NCI-H2196 treated with DMSO at 0.1 percent for 48 hours (cell line): ENCODE results near the gene ZNF746.
A peak's percentile ranks its signal among the peaks of the same experiment; 100 is the strongest.
"Not testable (repeated sequence)": the region's sequence is repeated elsewhere in the genome, so short reads cannot be mapped to it uniquely, and the experiment has no call there.

Experiments used
- DNase-seq: peaks from one replicate; lab custom pipeline; 2025; ENCODE audit not compliant: unreplicated experiment; lab: John Stamatoyannopoulos, UW

Gene ZNF746

DNA sequence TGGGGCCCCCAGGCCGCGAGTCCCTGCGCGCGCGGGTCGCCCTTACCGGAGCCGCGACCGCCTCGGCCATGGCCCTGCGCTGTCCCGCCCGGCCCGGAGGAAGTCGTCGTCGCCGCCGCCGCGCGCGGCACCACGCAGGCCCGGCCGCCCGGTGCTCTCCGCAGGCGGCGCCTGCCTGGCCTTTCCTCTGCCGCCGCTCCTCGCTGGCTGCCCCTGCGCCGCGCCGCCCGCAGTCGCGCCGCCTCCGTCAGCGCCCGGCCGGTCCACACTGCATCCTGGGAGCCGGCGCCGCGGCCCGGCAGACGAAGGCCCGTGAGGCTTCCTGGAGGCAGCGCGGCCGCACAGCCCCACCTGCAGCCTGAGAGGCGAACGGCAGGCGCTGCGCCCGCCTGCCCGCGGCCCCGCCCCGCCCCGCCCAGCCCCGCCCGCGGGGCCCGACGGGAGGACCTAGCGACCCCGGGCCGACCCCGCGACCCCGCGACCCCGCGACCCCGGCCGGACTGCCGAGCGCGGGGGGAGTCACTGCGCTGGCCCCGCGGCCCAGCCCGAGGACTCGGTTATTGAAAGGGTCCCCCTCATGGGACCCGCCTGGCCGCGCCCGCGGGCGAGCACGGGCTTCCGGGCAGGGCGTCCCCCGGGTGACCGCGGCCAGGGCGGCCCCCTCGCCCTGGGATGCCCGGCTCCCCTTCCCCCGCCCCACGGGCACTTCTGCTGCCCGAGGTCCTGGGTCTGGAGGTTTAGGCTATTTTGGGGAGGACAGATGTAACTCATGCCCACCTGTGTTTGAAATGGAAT is at the start of gene ZNF746:
Gene ZNF746 (minus strand): TSS at position 343 of the 795 bp plus-strand sequence. CDS start 273 bp downstream, at position 70.
- DNase-seq, result peak; percentile 63

DNA sequence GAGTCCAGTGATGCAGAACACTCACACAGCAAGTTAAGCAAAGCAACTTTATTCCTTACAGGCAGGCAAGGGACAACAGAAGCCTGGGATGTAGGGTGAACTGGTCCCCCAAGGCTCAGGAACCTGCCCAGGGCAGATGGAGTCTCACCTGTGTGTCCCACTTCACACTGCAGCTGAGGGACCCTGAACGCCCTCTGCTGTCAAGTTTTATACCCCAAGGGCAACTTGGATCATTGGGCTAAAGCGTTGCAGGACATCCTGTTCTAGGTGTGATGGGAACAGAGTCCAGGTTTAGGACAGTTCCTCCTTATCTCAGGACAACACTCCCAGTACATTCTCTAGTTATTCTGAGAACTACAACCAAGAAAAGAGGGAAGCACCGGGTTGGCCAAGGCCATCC is 49.5 kb upstream of the ZNF746 start:
- DNase-seq, result no peak

DNA sequence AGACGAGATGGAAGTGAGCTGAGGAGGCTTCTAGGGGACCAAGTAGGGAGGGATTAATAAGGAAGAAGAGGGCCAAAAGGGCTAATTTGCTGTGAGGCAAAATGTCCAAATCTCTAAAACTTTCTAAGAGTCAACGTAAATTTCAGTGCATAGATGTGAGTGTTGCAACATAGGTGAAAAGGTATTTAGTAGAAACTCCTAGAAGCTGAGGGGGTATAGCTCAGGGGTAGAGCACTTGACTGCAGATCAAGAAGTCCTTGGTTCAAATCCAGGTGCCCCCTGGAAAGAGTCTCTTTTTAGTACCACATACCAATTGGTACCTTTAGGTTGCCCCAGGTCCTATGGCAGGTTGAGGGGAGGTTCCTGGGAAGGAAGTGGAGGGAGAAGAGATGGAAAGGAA is 48.7 kb upstream of the ZNF746 start:
- DNase-seq, result no peak

DNA sequence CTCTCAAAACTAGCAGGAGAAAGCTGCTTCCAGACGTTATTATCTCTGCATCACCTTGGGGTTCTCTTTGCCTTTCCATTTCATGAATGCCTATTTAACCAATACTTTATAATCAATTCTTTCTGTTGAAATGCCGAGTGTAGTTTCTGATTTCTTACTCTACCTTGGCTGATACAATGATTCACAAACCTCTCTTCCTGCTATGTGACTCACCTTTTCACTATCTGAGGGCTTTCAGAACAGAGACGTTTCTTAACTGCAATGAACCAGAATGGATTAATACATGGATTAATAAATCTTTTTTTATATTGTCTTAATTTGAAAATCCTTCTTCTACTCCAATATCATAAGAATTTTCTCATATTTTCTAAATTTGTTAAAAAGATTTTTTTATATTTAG is 46.4 kb upstream of the ZNF746 start:
- no peak for DNase-seq

DNA sequence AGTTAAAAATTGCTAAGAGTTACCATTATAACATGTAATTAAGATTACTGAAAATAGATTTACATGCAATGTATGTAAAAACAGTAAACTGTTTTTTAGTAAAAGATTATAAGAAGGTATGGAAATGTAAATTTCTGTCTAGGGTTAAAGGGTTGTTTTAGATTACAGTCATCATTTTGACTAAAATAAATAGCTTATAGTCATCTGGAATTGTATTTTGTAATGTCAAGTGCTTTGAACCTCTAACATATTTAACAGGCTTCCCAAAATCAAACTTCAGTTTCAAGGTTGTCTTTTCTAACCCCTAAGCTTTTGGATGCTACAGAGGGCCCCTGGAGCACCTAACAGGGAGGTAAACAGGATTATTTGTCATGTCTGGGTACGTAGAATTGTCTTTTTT is 35.0 kb upstream of the ZNF746 start:
- no peak for DNase-seq

DNA sequence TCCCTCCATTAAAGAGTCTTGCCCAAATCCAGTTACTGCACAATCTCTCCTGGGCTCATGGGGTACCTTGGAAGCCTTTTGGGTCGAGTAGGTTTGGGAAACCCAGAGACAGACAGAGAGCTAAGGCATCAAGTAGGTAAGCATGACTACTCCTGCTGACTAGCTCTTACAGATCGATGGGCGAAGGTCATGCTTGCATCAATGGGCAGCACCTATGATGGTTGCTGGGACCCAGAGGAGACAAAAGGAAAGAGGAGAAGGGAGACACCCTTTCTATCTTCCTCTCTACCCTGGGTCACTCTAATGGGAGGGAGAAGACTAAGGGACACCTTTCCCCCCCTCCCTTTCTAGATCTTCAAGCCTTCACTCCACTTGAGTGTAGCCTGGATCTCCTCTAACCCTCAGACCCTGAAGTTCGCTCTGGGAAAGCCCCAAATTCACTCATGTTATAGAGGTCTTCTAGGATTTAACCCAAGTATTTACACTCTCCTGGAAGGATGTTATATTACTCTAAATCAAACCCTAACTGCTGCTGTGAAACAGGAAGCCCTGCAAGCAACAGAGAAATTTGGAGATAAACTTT is 31.6 kb upstream of the ZNF746 start:
- DNase-seq, result no peak

DNA sequence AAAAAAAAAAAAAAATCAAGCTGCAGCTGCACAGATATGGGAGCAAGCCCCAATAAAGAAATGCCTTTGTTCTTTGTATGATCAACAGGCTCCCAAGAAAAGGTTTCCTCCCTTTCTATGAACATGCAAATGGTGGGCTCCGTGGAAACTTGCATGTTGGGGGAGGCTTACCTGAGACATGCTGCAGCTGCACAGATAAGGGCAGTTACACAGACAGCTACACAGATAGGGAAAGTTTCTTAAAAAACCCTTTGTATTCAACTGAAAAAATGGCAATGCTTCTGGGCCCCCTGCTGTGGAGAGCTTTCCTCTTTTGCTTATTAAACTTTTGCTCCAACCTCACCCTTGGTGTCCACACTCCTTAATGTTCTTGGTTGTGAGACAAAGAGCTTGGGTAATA is 29.8 kb upstream of the ZNF746 start:
- DNase-seq, result no peak

DNA sequence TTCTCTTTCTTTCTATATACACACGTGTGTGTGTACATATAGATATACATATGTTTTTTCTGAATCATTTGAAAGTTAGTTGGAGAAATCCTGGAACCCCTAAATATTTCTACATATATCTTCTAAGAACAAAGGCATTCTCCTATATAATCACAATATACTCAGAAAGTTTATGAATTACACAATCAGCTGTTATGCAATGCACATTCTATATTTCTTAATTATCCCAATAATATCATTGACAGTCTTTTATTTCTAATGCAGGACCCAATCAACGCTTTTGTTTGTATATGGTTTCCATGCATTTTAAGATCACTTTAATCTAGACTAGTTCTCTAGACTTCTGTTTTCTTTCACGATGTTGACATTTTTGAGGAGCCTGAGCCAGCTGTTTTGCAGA is 27.7 kb upstream of the ZNF746 start:
- no peak for DNase-seq

DNA sequence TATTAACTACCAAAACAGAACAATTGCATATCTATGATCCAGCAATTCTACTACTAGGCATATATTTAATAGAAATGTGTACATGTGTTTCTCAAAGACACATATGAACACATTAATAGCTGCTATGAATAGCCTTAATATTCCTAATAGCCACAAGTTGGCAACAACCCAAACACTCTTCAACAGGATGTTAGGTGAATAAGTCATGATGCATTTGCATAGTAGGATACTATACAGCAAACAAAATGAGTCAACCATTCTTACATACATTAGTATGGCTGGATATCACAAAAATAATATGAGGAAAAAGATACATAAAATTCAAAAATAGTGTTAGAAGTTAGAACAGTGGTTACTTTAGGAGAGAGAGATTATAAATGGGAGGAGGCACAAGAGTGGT is 26.8 kb upstream of the ZNF746 start:
- no peak for DNase-seq

DNA sequence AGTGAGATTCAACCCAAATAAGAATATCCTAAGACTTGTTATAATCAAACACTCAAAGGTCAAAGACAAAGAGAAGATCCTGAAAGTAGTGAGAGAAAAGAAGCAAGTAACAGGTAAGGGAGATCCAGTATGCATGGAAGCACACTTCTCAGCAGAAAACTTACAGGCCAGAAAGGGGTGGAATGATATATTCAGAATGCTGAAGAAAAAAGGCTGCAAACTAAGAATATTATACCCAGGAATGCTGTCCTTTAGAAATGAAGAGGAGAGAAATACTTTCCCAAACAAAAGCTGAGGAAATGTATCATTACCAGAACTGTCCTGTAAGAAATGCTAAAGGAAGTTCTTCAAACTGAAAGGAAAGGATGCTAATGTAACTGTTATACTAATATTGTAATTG is 12.6 kb upstream of the ZNF746 start:
- DNase-seq, result no peak

DNA sequence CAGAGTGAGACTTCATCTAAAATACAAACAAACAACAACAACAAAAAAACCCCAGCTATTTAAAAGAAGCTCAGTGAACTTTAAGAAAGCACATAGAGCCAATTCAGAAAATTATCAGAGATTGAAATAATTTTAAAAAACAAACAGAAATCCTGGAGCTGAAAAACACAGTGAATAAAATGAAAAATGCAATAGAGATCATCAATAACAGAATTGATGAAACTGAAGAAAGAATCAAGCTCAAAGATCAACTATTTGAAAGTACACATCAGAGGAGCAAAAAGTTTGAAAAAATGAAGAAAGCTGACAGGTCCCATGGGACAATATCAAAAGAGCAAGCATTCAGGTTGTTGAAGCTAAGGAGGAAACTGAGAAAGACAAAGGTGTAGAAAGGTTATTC is 12.2 kb upstream of the ZNF746 start:
- no peak for DNase-seq

DNA sequence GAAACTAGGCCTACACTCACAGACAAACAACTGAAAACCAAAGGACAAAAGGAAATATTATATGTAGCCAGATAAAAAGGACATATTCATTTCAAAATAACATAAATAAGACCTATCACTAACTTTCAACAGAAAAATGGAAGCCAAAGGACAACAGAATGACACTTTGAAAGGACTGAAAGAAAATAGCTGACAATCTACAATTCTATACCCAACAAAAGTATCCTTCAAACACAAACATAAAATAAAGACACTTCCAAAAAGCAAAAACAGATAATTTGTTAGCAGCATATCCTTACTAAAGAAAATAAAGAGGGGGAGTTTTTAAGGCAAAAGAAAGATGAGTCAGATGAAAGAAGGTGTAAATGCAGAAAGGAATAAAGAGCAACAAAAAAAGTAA is 7.9 kb upstream of the ZNF746 start:
- DNase-seq, result no peak

DNA sequence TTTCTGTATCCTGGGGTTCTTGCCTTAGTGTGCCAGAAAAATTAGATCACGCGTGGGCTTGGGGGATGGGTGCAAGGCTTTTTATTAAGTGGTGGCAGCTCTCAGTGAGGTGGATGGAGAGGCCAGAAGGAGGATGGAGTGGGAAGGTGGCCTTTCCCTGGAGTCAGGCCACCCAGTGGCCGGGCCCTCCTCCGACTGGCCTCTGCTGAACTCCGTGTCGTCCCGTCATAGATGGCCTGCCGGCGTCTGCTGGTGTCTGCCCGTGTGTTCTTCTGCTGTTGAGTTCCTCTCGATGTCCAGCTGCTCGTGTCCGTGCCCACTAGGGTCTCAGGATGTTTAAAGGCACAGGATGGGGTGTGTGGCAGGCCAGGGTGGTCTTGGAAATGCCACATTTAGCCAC is 4.0 kb upstream of the ZNF746 start:
- no peak for DNase-seq

DNA sequence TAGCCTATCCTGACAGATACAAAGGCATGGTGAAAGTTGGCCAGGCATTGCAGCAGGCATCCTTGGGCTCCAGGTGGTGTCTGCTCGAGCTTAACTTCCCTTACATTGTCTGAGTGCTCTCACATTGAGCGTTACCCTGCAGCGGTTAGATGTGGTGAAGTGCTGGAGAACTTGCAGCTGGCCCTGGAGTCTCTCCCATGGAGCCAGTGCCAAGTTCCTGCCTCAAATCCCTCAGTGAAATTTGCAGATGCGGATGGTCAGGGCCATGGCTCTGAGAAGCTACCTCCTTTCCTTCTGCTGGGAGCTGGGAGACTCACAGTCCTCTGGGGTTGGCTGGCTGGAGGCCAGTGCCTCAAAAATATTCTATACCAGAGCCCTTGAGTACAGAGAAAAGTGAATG is 3.3 kb upstream of the ZNF746 start:
- DNase-seq, result no peak

DNA sequence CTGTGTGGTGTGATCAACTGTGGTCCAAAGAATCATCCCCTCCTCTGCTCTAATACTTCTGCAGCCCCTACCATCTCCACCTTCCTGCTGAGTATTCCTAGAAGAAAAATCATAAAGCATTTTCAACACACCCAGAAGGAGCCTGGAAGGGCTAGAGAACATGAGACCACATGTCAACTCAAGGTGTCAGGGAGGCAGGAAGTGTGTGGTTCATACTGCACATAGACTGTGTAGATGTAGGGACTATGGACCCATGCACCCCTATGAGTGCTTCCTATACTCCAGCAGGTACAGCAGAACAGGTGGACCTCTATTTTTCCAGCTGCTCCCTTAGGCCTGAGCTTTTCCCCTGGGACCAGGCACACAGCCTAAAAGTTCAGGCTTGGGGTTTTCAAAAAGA is 2.6 kb upstream of the ZNF746 start:
- no peak for DNase-seq

DNA sequence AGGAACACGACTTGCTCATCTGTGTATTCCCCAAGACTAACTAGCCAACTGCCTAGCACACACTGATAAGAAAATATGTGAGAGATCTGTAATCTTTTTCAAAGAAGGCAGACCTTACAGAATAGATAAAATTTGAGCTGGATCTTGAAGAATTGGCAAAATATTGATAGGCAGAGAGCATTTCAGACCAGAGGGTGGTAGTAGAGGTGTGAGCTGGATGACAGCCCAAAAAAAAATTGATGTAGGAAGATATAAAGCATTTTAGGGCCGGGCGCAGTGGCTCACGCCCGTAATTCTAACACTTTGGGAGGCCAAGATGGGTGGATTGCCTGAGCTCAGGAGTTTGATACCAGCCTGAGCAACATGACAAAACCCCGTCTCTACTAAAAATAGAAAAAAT is 1.2 kb upstream of the ZNF746 start:
- DNase-seq, result no peak

DNA sequence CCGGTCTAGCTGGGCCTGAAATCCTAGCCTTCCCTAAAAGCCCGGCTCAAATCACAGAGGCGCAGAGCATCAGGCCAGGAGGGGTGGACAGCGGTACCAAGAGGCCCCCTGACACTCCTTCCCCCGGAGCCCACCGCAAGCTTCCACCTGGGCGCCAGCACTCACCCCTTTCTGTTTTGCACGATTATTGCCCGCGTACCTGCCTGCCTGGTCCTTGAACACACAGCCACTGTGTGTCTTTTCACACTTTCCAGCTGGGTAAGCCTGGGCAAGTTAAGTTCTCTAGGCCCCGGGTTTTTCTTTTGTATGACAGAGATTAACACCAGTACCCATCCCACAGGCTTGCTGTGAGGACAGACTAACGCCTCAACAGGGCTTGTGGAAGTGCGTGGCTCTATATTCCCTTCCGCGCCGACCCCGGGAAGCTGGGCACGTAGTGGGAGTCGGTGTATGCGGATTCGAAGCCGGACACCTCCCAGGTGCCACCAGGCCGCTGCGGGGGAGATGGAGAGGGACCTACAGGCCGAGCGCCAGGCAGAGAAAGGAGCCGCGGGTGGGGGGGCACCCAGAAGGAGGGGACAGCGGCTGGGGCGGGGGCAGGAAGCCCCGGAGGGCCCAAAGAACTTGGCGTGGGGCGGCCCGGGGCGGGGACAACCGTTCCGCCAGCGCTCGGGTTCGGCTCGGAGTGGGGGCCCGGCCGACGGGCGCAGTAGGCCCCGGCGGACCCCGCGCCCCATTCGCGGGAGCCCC is 792 bp downstream of the ZNF746 start:
- no peak for DNase-seq

DNA sequence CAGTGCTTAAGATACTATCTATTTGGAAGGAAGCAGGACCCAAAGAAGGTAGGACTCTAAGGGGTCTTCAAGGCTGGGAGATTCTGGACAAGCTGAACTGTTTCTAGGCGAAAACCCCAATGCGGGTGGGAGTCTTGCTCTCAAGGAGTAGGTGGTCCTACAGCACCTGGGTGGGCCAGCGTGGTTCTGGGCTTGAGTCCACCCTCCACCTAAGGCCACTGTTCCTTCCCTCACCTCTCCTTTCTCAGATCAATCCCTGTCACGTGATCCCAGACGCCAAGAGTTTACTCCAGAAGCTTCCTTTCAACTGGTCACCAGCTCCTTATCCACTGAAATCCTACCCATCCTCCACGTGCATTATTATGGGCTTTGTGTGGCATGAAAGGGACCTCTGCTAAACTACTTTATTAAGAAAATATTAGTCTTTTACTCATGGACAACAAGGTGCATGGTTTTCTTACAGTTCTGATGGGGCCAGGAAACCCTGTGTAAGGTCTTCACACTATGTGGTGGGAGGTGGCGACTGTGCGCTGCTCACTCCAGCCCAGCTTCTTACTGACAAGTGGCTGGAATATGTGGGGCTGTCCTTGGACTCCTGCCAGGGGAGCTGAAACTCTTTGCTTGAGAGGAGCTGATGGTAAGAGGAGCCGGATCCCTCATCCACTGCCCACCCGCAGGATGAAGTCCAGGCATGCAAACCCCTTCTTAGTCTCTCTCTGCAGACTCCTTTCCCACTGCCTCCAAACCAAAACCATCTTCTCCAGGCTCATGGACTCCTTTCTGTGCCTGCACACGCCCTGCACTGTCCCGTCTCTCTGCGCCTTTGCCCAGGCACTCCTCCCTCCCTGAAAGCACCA is 1.6 kb downstream of the ZNF746 start:
- no peak for DNase-seq

DNA sequence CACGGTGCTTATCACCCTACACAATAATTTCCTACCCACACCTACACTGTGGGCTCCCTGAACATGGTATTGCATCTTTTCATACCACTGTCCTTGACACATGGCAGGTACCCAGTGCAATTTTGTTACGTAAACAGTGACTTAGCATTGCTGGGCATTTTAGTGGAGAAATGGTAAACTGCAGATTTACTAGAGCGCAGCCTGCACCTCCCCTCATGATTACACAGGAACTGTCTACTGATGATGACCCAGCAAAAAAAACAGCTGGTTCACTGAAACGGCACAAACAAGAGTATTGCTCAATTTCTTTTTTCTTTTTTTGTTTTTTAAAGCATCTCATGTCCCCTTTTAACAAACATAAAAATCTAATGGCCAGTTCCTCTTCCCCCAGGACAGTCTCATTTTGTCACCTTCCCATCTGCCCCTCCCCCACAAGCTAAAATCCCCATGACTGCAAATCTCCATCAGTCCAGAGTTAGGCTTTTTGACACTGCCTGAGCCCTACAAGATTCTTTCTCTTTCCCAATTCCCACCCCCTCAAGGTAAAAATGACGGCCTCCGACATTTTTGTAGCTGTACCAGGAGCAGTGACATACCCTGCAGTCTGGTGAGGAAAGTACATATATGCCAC is 2.8 kb downstream of the ZNF746 start:
- DNase-seq, result no peak

DNA sequence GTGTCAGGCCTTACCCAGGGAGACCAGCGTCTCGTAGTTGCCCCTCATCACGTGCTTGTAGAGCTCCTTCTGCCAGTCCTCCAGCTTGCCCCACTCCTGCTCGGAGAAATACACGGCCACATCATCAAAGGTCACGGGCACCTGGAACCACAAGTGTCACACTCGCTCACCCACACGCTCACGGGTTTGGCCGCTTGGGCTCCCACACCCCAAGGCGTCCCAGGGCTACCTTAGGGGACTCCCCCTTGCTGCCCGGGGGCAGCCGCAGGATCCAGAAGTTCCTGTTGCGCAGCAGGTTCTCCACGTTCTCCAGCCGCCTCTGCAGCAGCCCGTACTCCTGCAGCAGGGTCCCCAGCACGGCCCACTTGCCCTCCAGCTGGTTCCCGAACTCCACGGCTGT is 3.6 kb downstream of the ZNF746 start:
- not testable (repeated sequence) for DNase-seq

DNA sequence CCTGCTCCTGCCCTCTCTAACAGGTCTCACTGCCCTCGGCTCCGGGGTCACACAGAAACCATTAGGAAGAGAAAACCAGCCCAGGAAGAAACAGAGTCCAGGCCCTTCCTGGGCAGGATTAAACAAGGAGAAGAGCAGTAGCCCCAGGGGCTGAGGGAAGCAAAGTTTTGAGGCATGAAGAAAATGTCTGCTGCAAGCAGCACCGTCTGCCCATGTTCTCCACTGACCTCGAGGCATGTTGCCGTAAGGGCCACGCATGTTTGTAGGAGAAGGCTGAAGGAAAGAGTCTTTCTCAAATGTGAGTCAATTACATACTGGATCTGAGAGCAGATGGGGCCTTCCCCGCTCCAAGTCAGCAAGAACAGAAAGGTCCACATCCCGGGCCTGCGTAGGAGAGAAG is 4.2 kb downstream of the ZNF746 start:
- DNase-seq, result no peak
